IMR-90 (cell line): Measurements from ENCODE around the gene TSC2. TPM values are rescaled to one million over a fixed set of nuclear protein-coding genes. Genes with fewer than 3 reads are reported as not detected.

Experiments used
- ATAC-seq: fragments of 200-7000 bp; cut with Tn5 transposase; 2 replicates; pipeline ENCODE4 v1.9.1; 2020; ENCODE audit warnings: low read depth, mild to moderate bottlenecking, moderate library complexity
- BruUV-seq: library from RNA; stranded (reverse); fragments of 400-500 nt; replicated peaks from 2 replicates; lab custom pipeline; 2021; lab: Mats Ljungman, UMichigan
- CTCF ChIA-PET: fragments of 300-600 bp; formaldehyde crosslinking; extraction: SDS; loops from one replicate; lab custom pipeline; 2021; ENCODE audit warnings: antibody characterized with exemption; lab: Yijun Ruan, JAX
- POLR2A ChIA-PET: fragments of 300-600 bp; sonication (Branson Sonifier 250); formaldehyde crosslinking; loops from one replicate; lab custom pipeline; 2022; ENCODE audit warnings: antibody characterized with exemption; ENCODE audit not compliant: unreplicated experiment; lab: Charles Lee
- DNase-seq: peaks from one replicate; pipeline ENCODE4 v3.0.0; 2013
- H2AFZ ChIP-seq: replicated peaks from 2 replicates; pipeline ENCODE3; 2013; ENCODE audit warnings: low read length, mild to moderate bottlenecking; ENCODE audit not compliant: poor library complexity
- H2AK5ac ChIP-seq: 2 replicates; pipeline ENCODE4 v1.6.1; 2013; ENCODE audit warnings: low read depth, low read length, inconsistent platforms
- H2AK9ac ChIP-seq: replicated peaks from 2 replicates; pipeline ENCODE3; 2013; ENCODE audit warnings: mild to moderate bottlenecking, low read depth, low read length, moderate library complexity; ENCODE audit not compliant: poor library complexity
- H2BK120ac ChIP-seq: 2 replicates; pipeline ENCODE4 v1.6.1; 2013; ENCODE audit warnings: low read depth, low read length, inconsistent platforms
- H2BK15ac ChIP-seq: 3 replicates; pipeline ENCODE4 v1.6.1; 2013; ENCODE audit warnings: low read depth, low read length, inconsistent platforms
- H2BK20ac ChIP-seq: 2 replicates; pipeline ENCODE4 v1.6.1; 2013; ENCODE audit warnings: low read depth, mild to moderate bottlenecking, inconsistent platforms, low read length, moderate library complexity
- H2BK5ac ChIP-seq: 2 replicates; pipeline ENCODE4 v1.6.1; 2013; ENCODE audit warnings: mild to moderate bottlenecking, low read depth, low read length, inconsistent platforms; ENCODE audit not compliant: poor library complexity, severe bottlenecking
- H3K14ac ChIP-seq: replicated peaks from 2 replicates; pipeline ENCODE4 v1.6.1; 2013; ENCODE audit warnings: low read depth, low read length, inconsistent platforms
- H3K18ac ChIP-seq: 2 replicates; pipeline ENCODE4 v1.6.1; 2013; ENCODE audit warnings: low read depth, low read length, control low read depth
- H3K23ac ChIP-seq: 2 replicates; pipeline ENCODE4 v1.6.1; 2013; ENCODE audit warnings: low read depth, low read length, inconsistent platforms
- H3K27ac ChIP-seq: 2 replicates; pipeline ENCODE4 v1.5.1; 2013; ENCODE audit warnings: mild to moderate bottlenecking, control low read depth, low read length; ENCODE audit not compliant: insufficient read depth
- H3K27me3 ChIP-seq: 2 replicates; pipeline ENCODE4 v1.6.1; 2013; ENCODE audit warnings: low read length; ENCODE audit not compliant: control insufficient read depth, insufficient read depth
- H3K36me3 ChIP-seq: 2 replicates; pipeline ENCODE4 v1.6.1; 2013; ENCODE audit warnings: low read length, mixed read lengths; ENCODE audit not compliant: control insufficient read depth, insufficient read depth
- H3K4ac ChIP-seq: 2 replicates; pipeline ENCODE4 v1.6.1; 2013; ENCODE audit warnings: low read depth, low read length, inconsistent platforms
- H3K4me1 ChIP-seq: 2 replicates; pipeline ENCODE4 v1.6.1; 2013; ENCODE audit warnings: low read length, mixed read lengths; ENCODE audit not compliant: control insufficient read depth, insufficient read depth
- H3K4me2 ChIP-seq: 2 replicates; pipeline ENCODE4 v1.6.1; 2013; ENCODE audit warnings: low read depth, mild to moderate bottlenecking, control low read depth, low read length, moderate library complexity
- H3K4me3 ChIP-seq: 2 replicates; pipeline ENCODE4 v1.5.1; 2013; ENCODE audit warnings: low read depth, mild to moderate bottlenecking, control low read depth, low read length, moderate library complexity; ENCODE audit not compliant: insufficient read depth
- H3K56ac ChIP-seq: 2 replicates; pipeline ENCODE4 v1.6.1; 2013; ENCODE audit warnings: low read length, inconsistent platforms; ENCODE audit not compliant: insufficient read depth; ENCODE audit errors: extremely low read depth
- H3K79me1 ChIP-seq, 2 experiments: 2 replicates each; pipeline ENCODE4 v1.6.1; 2013; ENCODE audit warnings: low read length in 2 of 2, inconsistent platforms in 1 of 2, low read depth in 1 of 2
- H3K9ac ChIP-seq: 2 replicates; pipeline ENCODE4 v1.6.1; 2013; ENCODE audit warnings: low read depth, low read length, control low read depth
- H3K9me1 ChIP-seq: 2 replicates; pipeline ENCODE4 v1.6.1; 2013; ENCODE audit warnings: low read length, inconsistent platforms; ENCODE audit not compliant: insufficient read depth
- H3K9me3 ChIP-seq: 2 replicates; pipeline ENCODE4 v1.6.1; 2013; ENCODE audit warnings: low read length; ENCODE audit not compliant: control insufficient read depth, insufficient read depth
- H4K20me1 ChIP-seq: 2 replicates; pipeline ENCODE4 v1.6.1; 2013; ENCODE audit warnings: low read length, inconsistent platforms; ENCODE audit not compliant: insufficient read depth
- H4K5ac ChIP-seq: 2 replicates; pipeline ENCODE4 v1.6.1; 2013; ENCODE audit warnings: mild to moderate bottlenecking, low read depth, low read length, control low read depth
- H4K8ac ChIP-seq, 2 experiments: 2 replicates each; pipeline ENCODE4 v1.6.1; 2013; ENCODE audit warnings: low read depth in 2 of 2, low read length in 2 of 2, control low read depth in 1 of 2, inconsistent platforms in 1 of 2
- H4K91ac ChIP-seq: 2 replicates; pipeline ENCODE4 v1.6.1; 2013; ENCODE audit warnings: low read depth, low read length, inconsistent platforms; ENCODE audit not compliant: insufficient read depth
- CHD1 ChIP-seq: IDR thresholded peaks from 2 replicates; pipeline ENCODE4 v1.6.1; 2012; ENCODE audit warnings: low read depth, low read length, improper control_type of control experiment
- MXI1 ChIP-seq: IDR thresholded peaks from 2 replicates; pipeline ENCODE4 v1.6.1; 2012; ENCODE audit warnings: low read depth, mild to moderate bottlenecking, low read length, moderate library complexity, borderline replicate concordance
- POLR2A ChIP-seq: IDR thresholded peaks from 2 replicates; pipeline ENCODE4 v1.6.1; 2012; ENCODE audit warnings: mild to moderate bottlenecking, low read depth, low read length
- USF2 ChIP-seq: fragments of 150-350 bp; IDR thresholded peaks from 2 replicates; pipeline ENCODE4 v1.6.1; 2017; ENCODE audit warnings: mild to moderate bottlenecking, antibody characterized with exemption, low read length, low read depth
- WGBS, 2 experiments: methylation state at CpG; one replicate each; pipeline versions ENCODE4 v1.1.5 to v1.1.7; 2013; ENCODE audit warnings: missing lambda C conversion rate in 2 of 2; ENCODE audit not compliant: insufficient read length in 1 of 2; ENCODE audit errors: extremely low coverage in 2 of 2; 5-methylcytosine and 5-hydroxymethylcytosine counted together
- dilution Hi-C: fragments of 300-500 bp; cut with HindIII; formaldehyde crosslinking; loops from one replicate; pipeline ENCODE4 v1.14.3; 2018; ENCODE audit warnings: low sequenced_read_pairs; ENCODE audit not compliant: unreplicated experiment
- in situ Hi-C: fragments of 300-500 bp; cut with MboI; formaldehyde crosslinking; loops from 3 replicates; pipeline ENCODE4 v1.14.3; 2019; ENCODE audit warnings: low sequenced_read_pairs, inconsistent platforms, mixed read lengths
- intact Hi-C: fragments of 100-400 bp; cut with micrococcal nuclease; formaldehyde crosslinking; loops from 2 replicates; pipeline ENCODE4 v1.10.0; 2022
- polyA plus RNA-seq, 3 experiments: library from polyadenylated mRNA; depleted of rRNA; stranded (reverse); fragments of >200 nt; gene quantifications; 2 replicates each; pipeline ENCODE4 v1.2.3, GENCODE V29; 2012; ENCODE audit warnings: low replicate concordance in 1 of 3
- total RNA-seq: library from RNA; depleted of rRNA; stranded (reverse); fragments of >200 nt; gene quantifications from 2 replicates; pipeline ENCODE4 v1.2.3, GENCODE V29; 2012

TSC2 gene
- total and polyA plus RNA-seq, 2 of the 4 experiments (the other 2 are of a cell fraction), result 31.4 to 88.6 TPM

GRCh38 chr16:2093793-2094192, 46.0 kb downstream of the TSC2 start:
- dilution Hi-C loops (no loop called here), intact Hi-C loops (no loop called here), in situ Hi-C loops (no loop called here)
- H3K79me1 ChIP-seq, result peaks cover 11 to 29% of the 10 kb centered on the region in 2 experiments
- H2AK9ac ChIP-seq, result no peak overlapping the region
- no peak overlapping the region for H2AK5ac ChIP-seq
- CTCF ChIA-PET, result no interaction called here
- H4K20me1 ChIP-seq, result peaks cover 15% of the 10 kb centered on the region
- no peak overlapping the region for H2BK20ac ChIP-seq
- no peak overlapping the region for H3K18ac ChIP-seq
- DNase-seq (no peak), ATAC-seq (no peak)
- H3K4ac ChIP-seq, result no peak overlapping the region
- H4K8ac ChIP-seq, result no peak overlapping the region
- no peak overlapping the region for H3K4me2 ChIP-seq
- no peak overlapping the region for H4K91ac ChIP-seq
- H3K4me1 ChIP-seq, result no peaks in the 10 kb centered on the region
- no peak overlapping the region for H3K14ac ChIP-seq
- no peaks in the 10 kb centered on the region for H3K9me3 ChIP-seq
- H2BK5ac ChIP-seq, result no peak overlapping the region
- no peak overlapping the region for H3K56ac ChIP-seq
- no peak overlapping the region for H3K23ac ChIP-seq
- 93% methylated on average over 4 of the region's 15 CpGs; no CpG with 5 or more reads in 1 of the 2 experiments for WGBS, 2 experiments
- TF ChIP-seq MXI1 (no peak), CHD1 (no peak), USF2 (no peak), POLR2A (no peak)
- no TSS peak for BruUV-seq
- H2BK15ac ChIP-seq, result no peak overlapping the region
- peaks cover 74% of the 10 kb centered on the region for H3K36me3 ChIP-seq
- H3K27me3 ChIP-seq, result no peaks in the 10 kb centered on the region
- H3K4me3 ChIP-seq, result no peak overlapping the region
- H3K9me1 ChIP-seq, result 0 out of 2 replicates have a peak, but pooled peaks cover 2% of the 10 kb centered on the region
- no peak overlapping the region for H3K9ac ChIP-seq
- POLR2A ChIA-PET, result no interaction called here
- no peak overlapping the region for H4K5ac ChIP-seq
- H3K27ac ChIP-seq, result no peak overlapping the region
- no peak overlapping the region for H2BK120ac ChIP-seq
- H2AFZ ChIP-seq, result no peak overlapping the region
